SKM-1 treated with dmso at 0.1 percent for 144 hours (cell line): ENCODE results near the gene E2F6.
A peak's percentile ranks its signal among the peaks of the same experiment; 100 is the strongest.

Experiments
- DNase-seq: peaks from one replicate; lab custom pipeline; 2025; ENCODE audit not compliant: unreplicated experiment; lab: John Stamatoyannopoulos, UW

Gene E2F6

DNA sequence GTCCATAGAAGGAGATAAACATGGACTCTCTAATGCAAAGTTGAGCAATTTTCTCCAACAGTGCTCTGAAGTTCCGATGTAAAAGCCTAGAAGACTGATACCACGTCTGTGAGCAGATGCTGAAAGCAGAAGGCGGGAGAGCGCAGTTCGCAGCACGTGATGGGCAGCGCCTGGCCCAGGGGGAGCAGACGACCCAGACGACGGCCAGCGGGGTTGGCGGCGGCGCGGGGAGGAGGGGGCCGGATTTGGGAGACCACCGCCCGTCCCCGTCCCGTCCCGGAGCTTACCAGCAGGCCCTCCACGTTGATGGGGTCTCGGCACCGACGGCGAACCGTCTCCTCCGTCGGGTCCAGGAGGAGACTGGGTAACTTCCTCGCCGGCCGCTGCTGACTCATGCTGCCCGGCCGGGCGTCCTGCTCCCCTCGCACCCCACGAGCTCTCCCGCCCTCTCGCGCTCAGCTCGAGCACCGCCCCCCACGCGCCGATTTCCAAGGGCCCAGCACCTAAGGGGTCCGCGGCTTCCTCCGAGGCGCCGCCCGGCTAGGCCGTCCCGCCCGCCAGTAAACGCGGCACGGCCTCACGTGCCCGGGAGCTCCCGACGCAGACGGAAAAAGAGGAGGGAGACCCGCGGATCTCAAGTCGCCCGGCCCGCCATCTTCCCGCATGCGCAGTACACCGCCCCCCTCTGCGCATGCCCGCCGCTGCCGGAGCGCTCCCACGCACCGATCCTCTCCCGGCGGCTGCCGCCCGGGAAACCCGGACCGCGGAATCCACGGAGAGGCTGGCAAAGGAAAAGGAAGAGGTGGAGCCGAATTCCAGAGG, at the start of gene E2F6:
Gene E2F6 (minus strand): TSS at position 677 of the 822 bp plus-strand sequence. CDS start 282 bp downstream, at position 395.
- DNase-seq = peak; percentile 67

DNA sequence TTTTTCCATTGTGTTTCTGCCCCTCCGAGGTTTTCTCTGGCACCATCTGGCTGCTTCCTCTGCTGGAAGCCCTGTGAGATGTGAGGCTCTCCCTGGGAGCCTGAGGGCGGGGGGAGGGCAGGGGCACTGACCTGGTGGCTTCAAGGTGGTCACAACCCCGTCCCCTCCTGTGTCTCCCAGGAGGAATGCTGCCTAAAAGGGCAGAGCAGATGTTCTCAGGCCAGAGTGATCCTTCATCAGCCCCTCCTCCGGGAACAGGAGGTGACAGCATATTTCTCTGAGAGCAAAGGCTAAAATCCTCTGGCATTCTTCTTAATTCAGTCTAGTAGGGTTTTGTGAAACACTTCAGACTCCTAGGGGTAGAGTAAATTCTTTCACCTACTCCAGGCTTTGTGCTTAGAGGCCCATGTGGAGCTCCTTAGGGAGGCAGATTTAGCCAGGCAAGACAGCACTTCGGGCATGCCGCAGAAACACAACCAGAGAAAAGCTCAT, 49.6 kb upstream of the E2F6 start:
- no peak for DNase-seq

- no peak for DNase-seq
These were observed 48.9 kb upstream of the E2F6 start for GRCh38 chr2:11514904-11515303.

- DNase-seq = no peak
These were observed 48.2 kb upstream of the E2F6 start for GRCh38 chr2:11514081-11514730.

- no peak for DNase-seq
These were observed 47.4 kb upstream of the E2F6 start for GRCh38 chr2:11513319-11513718.

- DNase-seq = no peak
These were observed 46.5 kb upstream of the E2F6 start for GRCh38 chr2:11512431-11512830.

DNA sequence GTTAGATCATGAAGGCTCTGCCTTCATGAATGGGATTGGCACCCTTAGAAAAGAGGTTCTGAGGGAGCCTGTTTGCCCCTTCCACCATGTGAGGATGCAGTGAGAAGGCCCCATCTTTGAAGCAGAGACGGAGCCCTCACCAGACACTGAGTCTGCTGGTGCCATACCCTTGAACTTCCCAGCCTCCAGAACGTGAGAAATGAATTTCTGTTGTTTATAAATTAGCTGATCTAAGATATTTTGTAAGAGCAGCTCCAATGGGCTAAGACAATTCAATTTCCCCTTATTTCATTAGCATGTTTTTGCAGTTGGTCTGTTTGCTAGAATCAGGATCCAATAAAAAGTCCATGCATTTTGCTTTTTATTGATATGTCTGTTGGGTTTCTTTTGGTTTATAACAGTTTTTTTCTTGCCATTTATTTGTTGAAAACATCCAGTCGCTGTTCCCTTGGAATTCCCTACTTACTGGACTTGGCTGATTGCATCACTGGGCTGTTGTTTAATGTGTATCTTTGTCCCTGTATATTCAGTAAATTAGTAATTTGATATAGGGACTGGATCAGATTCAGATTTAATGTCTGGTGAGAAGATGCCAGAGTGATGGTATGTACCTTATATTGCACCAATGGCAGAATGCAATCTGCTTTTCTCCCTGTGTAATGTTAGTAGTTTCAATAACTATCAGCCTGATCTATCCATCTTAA, 43.8 kb upstream of the E2F6 start:
- no peak for DNase-seq

DNA sequence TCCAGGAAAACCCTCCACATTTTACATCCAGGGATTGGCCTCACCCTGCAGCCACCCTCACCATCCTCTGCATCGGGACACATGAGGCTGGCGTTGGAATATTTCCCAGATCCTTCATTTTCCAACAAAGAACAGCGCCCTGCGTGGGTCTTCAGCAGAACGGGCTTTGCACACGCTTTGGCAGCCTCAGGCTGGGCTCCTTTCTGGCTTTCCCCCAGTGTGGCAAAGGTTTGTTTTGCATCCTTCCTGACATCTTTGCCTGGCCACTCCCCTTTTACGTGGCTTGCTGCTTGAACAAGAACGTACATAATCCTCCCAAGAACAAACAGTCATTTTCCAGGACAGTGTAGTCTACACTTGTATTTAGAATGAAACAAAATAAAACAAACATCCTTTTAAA, 42.3 kb upstream of the E2F6 start:
- no peak for DNase-seq

DNA sequence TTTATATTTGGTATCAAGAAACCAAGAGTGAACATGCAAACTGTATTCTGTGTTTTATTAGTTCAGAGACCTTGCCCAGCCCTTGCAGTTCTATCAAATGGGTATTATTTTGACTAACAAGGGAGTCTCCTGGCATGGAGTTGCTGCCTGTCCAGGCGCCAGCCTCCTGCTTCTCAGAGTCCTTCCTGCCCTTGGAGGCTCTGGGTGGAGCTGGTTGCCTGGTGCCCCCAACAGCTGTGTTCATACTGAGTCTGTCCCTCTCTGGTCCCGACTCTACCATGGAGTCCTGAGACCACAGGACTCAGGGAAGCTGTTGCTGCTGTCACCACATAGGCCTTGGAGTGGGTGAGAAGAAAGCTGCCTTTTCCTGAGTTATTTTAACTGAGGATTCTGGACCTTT, 41.6 kb upstream of the E2F6 start:
- DNase-seq = no peak

DNA sequence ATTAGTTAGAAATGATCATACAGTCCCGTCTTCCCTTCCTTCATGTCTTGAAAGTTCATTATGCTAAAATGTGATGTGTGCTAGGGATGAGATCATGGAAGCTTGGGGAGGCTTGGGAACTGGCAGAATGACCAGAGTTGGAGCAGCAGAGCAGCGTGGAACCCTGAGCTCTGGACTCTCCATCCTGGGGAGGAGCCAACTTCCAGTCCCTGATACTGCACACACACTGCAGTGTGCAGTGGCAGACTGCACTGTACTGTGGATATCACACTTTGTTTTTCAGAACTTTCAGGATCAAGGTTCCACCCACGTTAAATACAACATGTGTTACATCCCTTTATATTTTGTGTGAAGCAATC, 40.6 kb upstream of the E2F6 start:
- DNase-seq = no peak

GRCh38 chr2:11505652-11506610, 40.0 kb upstream of the E2F6 start:
- DNase-seq = no peak

- DNase-seq = no peak
These were observed 37.5 kb upstream of the E2F6 start for GRCh38 chr2:11503354-11503927.

- no peak for DNase-seq
These were observed 36.9 kb upstream of the E2F6 start for GRCh38 chr2:11502740-11503292.

DNA sequence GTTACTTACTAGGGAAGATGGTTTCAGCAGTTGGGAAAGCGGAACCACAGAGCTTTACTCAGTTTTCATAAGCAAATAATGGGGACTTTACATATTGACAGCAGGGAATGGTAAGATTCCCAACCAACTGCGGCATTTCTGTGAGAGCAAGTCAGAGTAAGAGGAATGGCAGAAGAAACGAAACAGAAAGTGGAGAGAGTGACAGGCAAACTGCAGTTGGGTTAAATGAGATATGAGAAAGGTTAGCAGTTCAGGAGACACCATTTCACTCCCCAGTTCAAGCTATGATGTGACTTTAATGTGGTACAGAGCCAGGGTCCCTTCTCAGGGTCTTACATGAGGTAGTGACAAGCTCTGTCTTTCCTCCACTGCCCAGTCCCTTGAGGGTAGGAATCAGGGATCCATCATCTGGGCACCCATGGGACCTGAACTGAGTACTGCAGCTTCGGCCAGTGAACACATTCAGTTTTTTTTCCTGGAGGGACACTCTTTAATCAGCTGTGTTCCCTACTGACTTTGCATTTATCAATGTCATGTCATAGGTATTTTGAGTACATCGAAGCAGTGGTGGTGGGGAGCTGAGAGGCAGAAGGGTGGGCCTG, 34.8 kb upstream of the E2F6 start:
- no peak for DNase-seq

DNA sequence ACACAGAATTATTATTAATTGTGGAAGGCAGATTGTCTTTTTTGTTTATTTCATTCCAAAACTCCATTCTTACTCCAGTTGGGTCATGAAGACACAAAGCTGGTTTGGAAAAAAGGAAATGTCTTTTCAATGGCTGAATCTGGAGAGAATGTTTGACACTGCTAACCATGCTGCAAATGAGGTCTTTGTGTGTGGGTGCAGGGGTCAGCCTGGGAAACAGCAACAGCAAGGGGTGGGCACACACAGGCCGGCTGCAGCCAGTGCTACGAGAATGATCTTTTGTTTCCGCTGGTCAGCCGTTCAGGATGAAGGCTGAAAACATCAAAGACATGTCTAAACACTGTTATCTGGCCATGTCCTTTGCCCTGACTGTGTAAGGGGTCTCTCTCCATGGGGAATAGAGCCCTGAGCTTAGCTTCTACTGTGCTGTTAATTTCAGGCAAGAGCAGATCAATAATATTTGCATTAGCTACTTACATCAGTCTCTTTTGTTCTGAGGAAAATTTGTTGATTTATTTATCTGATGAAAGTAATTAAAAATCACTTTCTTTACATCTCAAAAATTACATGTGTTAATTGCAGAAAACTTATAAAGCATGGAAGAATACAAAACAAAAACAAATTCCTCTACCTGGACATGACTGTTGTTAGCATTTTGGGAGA, 33.3 kb upstream of the E2F6 start:
- no peak for DNase-seq

- DNase-seq = no peak
These were observed 32.6 kb upstream of the E2F6 start for GRCh38 chr2:11498543-11499034.

DNA sequence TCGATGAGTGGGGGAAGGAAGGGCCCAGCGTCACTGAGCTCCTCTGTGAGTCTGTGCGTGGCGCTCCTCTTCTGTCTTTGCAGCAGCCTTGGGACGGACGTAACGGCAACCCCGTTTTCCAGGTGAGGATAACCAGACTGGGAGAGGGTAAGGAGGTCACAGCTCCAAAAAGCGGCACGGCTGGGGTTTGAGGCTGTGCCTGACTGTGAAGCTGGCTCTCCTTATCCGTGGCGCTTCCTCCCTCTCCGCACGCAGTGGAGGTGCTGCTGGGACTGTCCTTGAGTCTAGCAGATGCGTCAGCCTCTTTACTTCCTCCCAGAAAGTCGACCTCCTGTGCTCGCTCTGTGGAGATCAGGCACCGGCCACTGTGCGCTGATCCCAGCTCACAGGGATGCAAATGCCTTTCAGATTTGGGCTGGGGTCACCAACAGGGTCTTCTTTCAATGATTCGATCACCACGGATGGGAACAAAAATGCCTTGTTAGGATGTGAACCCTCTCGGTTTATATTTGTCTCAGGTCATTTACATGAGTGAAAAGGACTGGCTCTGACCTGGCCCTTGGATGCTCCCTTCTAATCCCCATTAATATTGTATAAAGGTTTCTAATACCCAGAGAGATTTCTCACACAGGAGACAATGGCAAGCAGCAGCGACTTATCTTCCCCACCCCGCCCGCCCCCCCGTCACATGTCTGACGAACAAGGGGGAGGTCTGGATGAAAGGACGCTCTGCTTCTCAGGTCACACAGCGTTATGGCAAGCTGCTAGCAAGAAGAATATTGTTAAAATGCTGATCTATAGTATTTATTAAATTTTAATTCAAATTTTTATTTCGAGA, 30.1 kb upstream of the E2F6 start:
- no peak for DNase-seq

DNA sequence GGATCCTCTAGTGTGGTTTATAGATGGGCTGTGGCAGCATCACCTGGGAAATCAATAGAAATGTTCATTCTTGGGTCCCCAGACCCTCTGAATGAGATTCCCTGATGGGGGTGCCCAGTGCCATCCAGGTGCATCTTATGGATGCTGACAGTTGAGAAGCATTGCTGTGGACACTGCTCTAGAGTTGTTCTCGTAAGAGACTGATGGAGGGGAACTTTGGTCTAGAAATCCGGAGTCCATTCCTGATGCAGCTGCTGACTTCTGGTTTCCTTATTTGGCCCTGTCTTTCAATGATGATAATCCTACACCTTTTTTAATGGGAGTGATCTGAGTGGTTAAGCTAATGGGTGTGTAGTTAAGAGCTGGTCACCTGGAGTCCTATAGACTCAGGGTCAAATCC, 28.3 kb upstream of the E2F6 start:
- no peak for DNase-seq
